DMS 273 (cell line): Measurements from ENCODE around the gene ACYP2.

Experiments
- DNase-seq: peaks from one replicate; lab custom pipeline; 2025; ENCODE audit not compliant: unreplicated experiment; lab: John Stamatoyannopoulos, UW

ACYP2 gene

GRCh38 chr2:54212456-54212855, 97.0 kb downstream of the ACYP2 start:
- DNase-seq, result no peak

GRCh38 chr2:54213082-54213481, 97.7 kb downstream of the ACYP2 start:
- no peak for DNase-seq

GRCh38 chr2:54224997-54225396, 109.6 kb downstream of the ACYP2 start:
- DNase-seq, result no peak

GRCh38 chr2:54226260-54226659, 110.8 kb downstream of the ACYP2 start:
- DNase-seq, result no peak

GRCh38 chr2:54227798-54228197, 112.4 kb downstream of the ACYP2 start:
- no peak for DNase-seq

GRCh38 chr2:54228945-54229344, 113.5 kb downstream of the ACYP2 start:
- DNase-seq, result peak; percentile 18

- DNase-seq, result no peak
Observed at GRCh38 chr2:54233832-54234649, 118.6 kb downstream of the ACYP2 start.

GRCh38 chr2:54237428-54237827, 122.0 kb downstream of the ACYP2 start:
- no peak for DNase-seq

- peak; percentile 63 for DNase-seq
Observed at GRCh38 chr2:54239427-54239826, 124.0 kb downstream of the ACYP2 start.

- DNase-seq, result peak; percentile 7
Observed at GRCh38 chr2:54240515-54241469, 125.4 kb downstream of the ACYP2 start.

GRCh38 chr2:54247115-54247514, 131.7 kb downstream of the ACYP2 start:
- DNase-seq, result no peak

- no peak for DNase-seq
Observed at GRCh38 chr2:54249629-54250028, 134.2 kb downstream of the ACYP2 start.

- DNase-seq, result no peak
Observed at GRCh38 chr2:54254180-54254579, 138.8 kb downstream of the ACYP2 start.

GRCh38 chr2:54255230-54256090, 140.0 kb downstream of the ACYP2 start:
- no peak for DNase-seq

GRCh38 chr2:54256091-54256694, 140.8 kb downstream of the ACYP2 start, which contains the start of gene TSPYL6:
Gene TSPYL6 (minus strand): TSS chr2:54256229. CDS start chr2:54256151, 78 bp downstream.
- DNase-seq, result no peak

- DNase-seq, result no peak
Observed at GRCh38 chr2:54258166-54258565, 142.8 kb downstream of the ACYP2 start.

- no peak for DNase-seq
Observed at GRCh38 chr2:54259413-54260240, 144.2 kb downstream of the ACYP2 start.

GRCh38 chr2:54260241-54260595, 144.8 kb downstream of the ACYP2 start:
- DNase-seq, result no peak

- DNase-seq, result no peak
Observed at GRCh38 chr2:54261537-54261936, 146.1 kb downstream of the ACYP2 start.
